LNCaP clone FGC (cell line): ENCODE measurements around the gene PTPRH.

ENCODE experiments used
- DNase-seq: peaks from one replicate; pipeline ENCODE4 v3.0.0-alpha.2; 2011; ENCODE audit warnings: low read depth
- H3K4me3 ChIP-seq: 2 replicates; pipeline ENCODE4 v1.5.1; 2011; ENCODE audit warnings: mild to moderate bottlenecking, low read depth, low read length, control low read depth
- CTCF ChIP-seq: IDR thresholded peaks from 2 replicates; pipeline ENCODE4 v1.5.1; 2012; ENCODE audit warnings: mild to moderate bottlenecking; ENCODE audit not compliant: control insufficient read depth, insufficient read depth; ENCODE audit errors: extremely low read depth

PTPRH gene

GRCh38 chr19:55134736-55135135 lies 74.6 kb downstream of the PTPRH start:
- TF ChIP-seq CTCF = no peak
- DNase-seq = no peak

GRCh38 chr19:55133639-55134444 lies 75.5 kb downstream of the PTPRH start:
- DNase-seq = no peak
- no peak for TF ChIP-seq CTCF

More at GRCh38 chr19:55134736-55135135, 74.6 kb downstream of the PTPRH start:
- no peak overlapping the region for H3K4me3 ChIP-seq

DNA sequence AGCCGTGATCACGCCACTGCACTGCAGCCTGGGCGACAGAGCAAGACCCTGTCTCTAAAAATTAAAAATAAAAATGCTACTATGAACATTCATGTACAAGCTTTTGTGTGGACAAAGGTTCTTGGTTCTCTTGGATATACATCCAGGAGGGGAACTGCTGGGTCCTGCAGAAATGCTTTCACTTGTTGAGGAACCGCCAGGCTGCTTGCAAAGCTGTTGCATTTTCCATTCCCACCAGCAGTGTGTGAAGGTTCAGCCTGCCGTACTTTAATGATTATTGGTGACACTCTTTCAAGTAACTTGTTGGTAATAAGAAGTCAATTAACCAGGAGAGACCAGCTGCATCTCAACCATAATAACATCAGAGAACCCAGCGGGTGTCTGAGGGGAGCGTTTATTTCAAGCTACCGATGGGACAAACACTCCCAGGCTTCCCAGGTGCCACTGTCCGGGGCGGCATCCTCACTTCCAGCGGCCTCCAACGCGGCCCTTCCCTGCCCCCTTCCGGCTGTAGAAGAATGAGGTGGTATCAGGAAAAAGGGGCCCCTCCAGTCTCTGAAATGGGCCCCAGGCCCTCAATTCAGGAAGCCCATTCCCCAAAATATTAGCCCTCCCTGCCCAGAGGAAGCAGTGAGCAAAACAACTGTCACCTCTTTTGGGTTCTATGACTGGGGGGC lies 76.7 kb downstream of the PTPRH start:
- no peak for TF ChIP-seq CTCF
- no peak for DNase-seq

More at GRCh38 chr19:55133639-55134444, 75.5 kb downstream of the PTPRH start:
- H3K4me3 ChIP-seq = no peak overlapping the region

DNA sequence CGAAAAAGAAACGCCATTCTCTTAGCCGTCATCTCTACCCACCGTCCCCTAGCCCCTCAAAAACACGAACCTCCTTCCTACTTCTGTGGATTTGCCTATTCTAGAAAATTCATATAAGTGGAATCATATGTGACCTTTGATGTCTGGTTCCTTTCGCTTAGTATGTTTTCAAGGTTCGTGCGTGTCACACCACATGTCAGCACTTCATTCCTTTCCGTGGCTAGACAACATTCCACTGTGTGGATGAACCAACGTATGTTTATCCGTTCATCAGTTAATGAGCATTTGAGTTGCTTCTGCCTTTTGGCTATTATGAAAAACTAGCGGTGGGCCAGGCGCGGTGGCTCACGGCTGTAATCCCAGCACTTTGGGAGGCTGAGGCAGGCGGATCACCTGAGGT lies 77.9 kb downstream of the PTPRH start:
- no peak for DNase-seq
- H3K4me3 ChIP-seq = no peak overlapping the region
- no peak for TF ChIP-seq CTCF

More for the DNA sequence above, 76.7 kb downstream of the PTPRH start:
- H3K4me3 ChIP-seq = no peak overlapping the region
